Hepatocyte (in vitro differentiated cells): ENCODE results near the gene CCDC137.

Source experiments
- CTCF ChIP-seq: fragments of 200-600 bp; sonication (generic); IDR thresholded peaks from 2 replicates; pipeline ENCODE4 v1.5.1; 2016; ENCODE audit warnings: antibody characterized with exemption, mild to moderate bottlenecking; ENCODE audit not compliant: poor library complexity
- EZH2 ChIP-seq: fragments of 200-600 bp; sonication (generic); IDR thresholded peaks from 2 replicates; pipeline ENCODE4 v1.6.1; 2016; ENCODE audit warnings: antibody characterized with exemption, mild to moderate bottlenecking, borderline replicate concordance

- no peak for TF ChIP-seq CTCF
- no peak for TF ChIP-seq EZH2
Measured at GRCh38 chr17:81712468-81713003, 46.0 kb downstream of the CCDC137 start.
